PC-3 (cell line): ENCODE results near the gene MRPS12. TPM values are rescaled to one million over a fixed set of nuclear protein-coding genes. Genes with fewer than 3 reads are reported as not detected.

ENCODE experiments used
- ATAC-seq: fragments of 200-7000 bp; cut with Tn5 transposase; 2 replicates; pipeline ENCODE4 v1.9.1; 2020; ENCODE audit warnings: mild to moderate bottlenecking, moderate library complexity
- BruUV-seq: library from RNA; stranded (reverse); fragments of 400-500 nt; replicated peaks from 2 replicates; lab custom pipeline; 2021; lab: Mats Ljungman, UMichigan
- CTCF ChIA-PET: fragments of 300-600 bp; sonication (Branson Sonifier 250); formaldehyde crosslinking; loops from one replicate; lab custom pipeline; 2022; ENCODE audit warnings: antibody characterized with exemption; lab: Charles Lee
- POLR2A ChIA-PET: fragments of 300-600 bp; sonication (Branson Sonifier 250); formaldehyde crosslinking; loops from one replicate; lab custom pipeline; 2022; ENCODE audit warnings: antibody characterized with exemption; ENCODE audit not compliant: unreplicated experiment; lab: Charles Lee
- DNase-seq: peaks from one replicate; pipeline ENCODE4 v3.0.0-alpha.2; 2015
- H2AFZ ChIP-seq: fragments of 300-600 bp; sonication (generic); 2 replicates; pipeline ENCODE4 v1.6.0; 2016; ENCODE audit warnings: antibody characterized with exemption, low read length
- H3F3A ChIP-seq: fragments of 300-600 bp; sonication (generic); one replicate; pipeline ENCODE4 v1.6.0; 2017; ENCODE audit warnings: antibody characterized with exemption, low read length, control low read depth, mild to moderate bottlenecking; ENCODE audit not compliant: unreplicated experiment
- H3K27ac ChIP-seq: fragments of 300-600 bp; sonication (generic); 2 replicates; pipeline ENCODE4 v1.5.1; 2016; ENCODE audit warnings: mild to moderate bottlenecking, low read length
- H3K27me3 ChIP-seq: fragments of 300-600 bp; sonication (generic); 2 replicates; pipeline ENCODE4 v1.6.1; 2016; ENCODE audit warnings: low read length, mixed read lengths
- H3K36me3 ChIP-seq: fragments of 300-600 bp; sonication (generic); 2 replicates; pipeline ENCODE4 v1.6.1; 2016; ENCODE audit warnings: low read depth, mixed run types, low read length, mixed read lengths
- H3K4me1 ChIP-seq: fragments of 300-600 bp; sonication (generic); 2 replicates; pipeline ENCODE4 v1.5.1; 2016; ENCODE audit warnings: low read length; ENCODE audit not compliant: insufficient read depth
- H3K4me2 ChIP-seq: fragments of 300-600 bp; sonication (generic); 2 replicates; pipeline ENCODE4 v1.6.0; 2016; ENCODE audit warnings: low read length
- H3K4me3 ChIP-seq: fragments of 300-600 bp; sonication (generic); 2 replicates; pipeline ENCODE4 v1.5.1; 2016; ENCODE audit warnings: mild to moderate bottlenecking, low read length, mixed read lengths
- H3K79me2 ChIP-seq: fragments of 300-600 bp; sonication (generic); 2 replicates; pipeline ENCODE4 v1.6.1; 2017; ENCODE audit warnings: low read length, mixed read lengths
- H3K9ac ChIP-seq: fragments of 300-600 bp; sonication (generic); 2 replicates; pipeline ENCODE4 v1.6.0; 2016; ENCODE audit warnings: mild to moderate bottlenecking, low read length
- H3K9me2 ChIP-seq: fragments of 300-600 bp; sonication (generic); replicated peaks from 2 replicates; pipeline ENCODE4 v1.6.1; 2016; ENCODE audit warnings: mixed run types, low read length, mixed read lengths
- H3K9me3 ChIP-seq: fragments of 300-600 bp; sonication (generic); 2 replicates; pipeline ENCODE4 v1.6.1; 2016; ENCODE audit warnings: low read length, mixed read lengths
- H4K20me1 ChIP-seq: fragments of 300-600 bp; sonication (generic); 2 replicates; pipeline ENCODE4 v1.6.1; 2016; ENCODE audit warnings: low read length, mixed read lengths
- CTCF ChIP-seq: fragments of 300-600 bp; sonication (generic); conservative IDR thresholded peaks from 2 replicates; pipeline ENCODE4 v1.5.1; 2017; ENCODE audit warnings: antibody characterized with exemption, low read depth, mild to moderate bottlenecking, low read length
- EZH2 ChIP-seq: fragments of 300-600 bp; sonication (generic); IDR thresholded peaks from one replicate; pipeline ENCODE4 v1.6.1; 2017; ENCODE audit warnings: antibody characterized with exemption, mild to moderate bottlenecking, low read length; ENCODE audit not compliant: unreplicated experiment
- EZH2phosphoT487 ChIP-seq: fragments of 300-600 bp; sonication (generic); IDR thresholded peaks from 2 replicates; pipeline ENCODE4 v1.6.1; 2018; ENCODE audit warnings: mild to moderate bottlenecking, antibody characterized with exemption, low read length, borderline replicate concordance
- intact Hi-C: fragments of 100-400 bp; cut with micrococcal nuclease; formaldehyde crosslinking; loops from 2 replicates; pipeline ENCODE4 v1.9.0; 2023
- total RNA-seq: library from RNA; depleted of rRNA; stranded (reverse); fragments of >200 nt; gene quantifications from 2 replicates; pipeline ENCODE4 v1.2.3, GENCODE V29; 2014

The MRPS12 gene
- total RNA-seq, 1 experiment from 2014 or later: 156 TPM

DNA sequence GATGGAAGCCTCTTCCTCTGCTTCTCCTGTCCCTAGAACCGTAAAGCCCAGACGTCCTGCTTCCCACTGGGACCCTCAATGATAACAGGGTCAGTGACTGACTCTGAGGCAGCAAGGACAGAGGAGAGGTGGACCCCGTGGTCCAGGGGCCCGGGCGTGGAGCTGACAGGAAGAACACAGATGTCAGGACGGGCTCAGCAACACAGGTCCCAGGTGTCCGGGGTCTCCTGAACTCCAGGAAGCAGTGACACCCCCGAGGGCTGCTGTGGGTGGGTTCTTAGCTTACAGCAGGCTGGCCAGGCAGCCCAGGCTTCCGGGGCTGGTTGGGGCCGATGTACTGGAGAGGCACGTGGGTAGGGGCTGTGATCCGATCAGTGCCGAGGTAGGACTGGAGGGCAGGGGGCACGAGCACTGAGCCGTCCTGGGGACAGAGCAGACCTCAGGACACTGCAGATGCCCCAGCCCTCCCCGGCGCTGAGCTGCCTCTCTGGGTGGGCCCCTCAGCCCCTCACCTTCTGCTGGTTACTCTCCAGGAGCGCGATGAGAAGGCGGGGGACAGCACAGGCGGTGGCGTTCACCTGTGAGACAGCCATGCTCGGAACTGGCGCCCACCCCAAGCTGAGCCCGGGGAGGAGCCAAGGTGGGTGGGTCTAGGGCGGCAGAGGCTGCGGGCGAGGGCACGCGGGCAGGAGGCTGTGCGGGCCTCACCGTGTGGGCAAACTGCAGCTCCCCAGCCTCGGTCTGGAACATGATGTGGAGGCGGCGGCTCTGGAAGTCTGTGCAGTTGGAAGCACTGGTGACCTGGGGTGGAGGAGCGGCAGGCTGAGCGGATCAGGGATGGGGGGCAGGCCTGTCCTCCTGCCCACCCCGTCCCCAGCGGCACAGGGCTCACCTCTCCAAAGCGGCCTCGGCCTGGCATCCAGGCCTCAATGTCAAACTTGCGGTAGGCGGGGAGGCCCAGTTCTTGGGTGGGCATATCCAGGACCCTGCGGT, 15.1 kb upstream of the MRPS12 start:
- Histone ChIP-seq H3K27ac (no peak overlapping the region), H4K20me1 (no peaks in the 10 kb centered on the region), H3K36me3 (no peaks in the 10 kb centered on the region), H3K4me1 (no peaks in the 10 kb centered on the region), H3K9me2 (no peaks in the 10 kb centered on the region), H3K4me2 (no peak overlapping the region), H3K4me3 (no peak overlapping the region), H3K27me3 (no peaks in the 10 kb centered on the region), H3K9ac (no peak overlapping the region), H3K9me3 (no peaks in the 10 kb centered on the region), H3F3A (no peaks in the 10 kb centered on the region), H2AFZ (no peak overlapping the region), H3K79me2 (no peaks in the 10 kb centered on the region)
- DNase-seq (no peak), ATAC-seq (no peak)
- intact Hi-C loops: no loop called here
- TF ChIP-seq CTCF: no peak
- no peak for TF ChIP-seq EZH2
- no peak for TF ChIP-seq EZH2phosphoT487
- no TSS peak for BruUV-seq
- CTCF ChIA-PET: no interaction called here
- POLR2A ChIA-PET: no interaction called here

- Histone ChIP-seq H3F3A (no peaks in the 10 kb centered on the region), H3K4me2 (no peak overlapping the region), H3K9ac (no peak overlapping the region), H3K9me2 (no peaks in the 10 kb centered on the region), H3K36me3 (no peaks in the 10 kb centered on the region), H3K4me3 (no peak overlapping the region), H3K27me3 (no peaks in the 10 kb centered on the region), H4K20me1 (no peaks in the 10 kb centered on the region), H2AFZ (no peak overlapping the region), H3K79me2 (no peaks in the 10 kb centered on the region), H3K9me3 (no peaks in the 10 kb centered on the region), H3K27ac (no peak overlapping the region), H3K4me1 (no peaks in the 10 kb centered on the region)
- TF ChIP-seq EZH2phosphoT487: no peak
- TF ChIP-seq CTCF: no peak
- no peak for TF ChIP-seq EZH2
- ATAC-seq: no peak
- POLR2A ChIA-PET: no interaction called here
- intact Hi-C loops: no loop called here
- DNase-seq: no peak
- CTCF ChIA-PET: no interaction called here
- no TSS peak for BruUV-seq
Observed at GRCh38 chr19:38917516-38917915, 13.2 kb upstream of the MRPS12 start.
